Activated CD8-positive, alpha-beta memory T cell treated with anti-CD3 and anti-CD28 coated beads for 4 hours (primary cell): ENCODE results near the gene CRYGD.
"Not testable (repeated sequence)": the region's sequence is repeated elsewhere in the genome, so short reads cannot be mapped to it uniquely, and the experiment has no call there.

Experiments
- DNase-seq, 2 donors: peaks; one replicate each; pipeline ENCODE4 v3.0.0-alpha.2; 2020; ENCODE audit warnings: low read depth in 2 of 2

The CRYGD gene

GRCh38 chr2:208124013-208124715, at the start of gene CRYGD:
CRYGD (minus strand) TSS chr2:208124524; CDS start chr2:208124473, 51 bp downstream.
- not testable (repeated sequence) for DNase-seq

- no peak for DNase-seq
Measured at GRCh38 chr2:208172125-208172524, 47.8 kb upstream of the CRYGD start.

DNA sequence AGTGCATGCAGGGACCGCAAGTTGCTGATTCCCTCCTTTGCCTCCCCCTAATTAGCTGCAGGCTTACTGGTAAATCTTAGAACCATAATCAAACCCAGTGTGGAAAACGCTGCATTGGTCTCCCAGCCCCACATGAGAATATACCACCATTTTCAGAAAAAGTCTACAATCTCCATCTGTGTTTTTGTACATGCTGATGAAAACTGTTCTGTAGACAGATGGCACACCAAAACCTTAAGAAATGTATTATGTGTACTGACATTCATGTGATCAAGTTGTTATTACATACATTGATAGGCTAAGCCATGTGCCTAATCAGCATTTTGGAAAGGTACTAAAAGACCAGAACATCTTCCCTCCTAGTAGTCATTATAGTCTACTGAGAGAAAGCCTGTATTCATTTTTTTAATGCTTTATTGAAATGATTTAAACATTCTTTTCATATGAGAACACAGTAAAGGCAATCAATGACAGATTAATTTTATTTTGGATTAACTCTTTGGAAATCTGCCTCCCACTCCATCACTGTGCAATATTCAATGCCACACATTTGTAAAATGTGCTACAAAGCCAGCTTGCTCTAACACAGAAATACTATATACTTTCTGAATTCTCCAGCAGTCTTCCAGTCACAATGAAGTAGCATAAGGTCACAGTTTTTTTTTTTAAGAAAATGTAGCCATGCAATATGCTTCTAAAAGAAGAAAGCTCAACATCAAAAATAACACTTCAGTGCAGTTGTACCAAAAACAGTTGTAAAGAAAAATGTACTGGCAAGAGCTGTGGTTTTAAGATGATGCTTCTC, 40.8 kb upstream of the CRYGD start:
- DNase-seq: no peak

- no peak for DNase-seq
Measured at GRCh38 chr2:208163489-208163888, 39.2 kb upstream of the CRYGD start, which contains the start of gene CRYGA. CRYGA (minus strand) TSS chr2:208163589; CDS start chr2:208163556, 33 bp downstream.

DNA sequence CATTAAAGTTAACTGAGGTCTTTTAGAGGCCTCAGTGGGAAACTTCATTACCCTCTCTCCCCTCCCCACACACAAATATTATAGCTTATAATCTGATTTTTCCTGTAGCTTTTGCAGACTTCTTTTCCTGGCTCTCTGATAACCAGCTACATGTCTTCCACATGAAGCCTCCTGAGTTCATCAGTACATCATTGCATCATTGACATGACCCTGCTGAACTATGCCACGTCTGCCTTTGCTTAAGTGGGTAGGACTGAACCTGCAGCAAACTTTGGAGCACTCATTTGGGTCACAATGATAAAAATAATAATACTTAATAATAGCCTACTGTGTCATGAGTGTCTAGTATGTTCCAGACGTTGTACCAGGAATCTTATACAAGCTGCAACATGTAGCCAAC, 32.1 kb upstream of the CRYGD start:
- DNase-seq: no peak

- no peak for DNase-seq
Measured at GRCh38 chr2:208153156-208153555, 28.8 kb upstream of the CRYGD start.

DNA sequence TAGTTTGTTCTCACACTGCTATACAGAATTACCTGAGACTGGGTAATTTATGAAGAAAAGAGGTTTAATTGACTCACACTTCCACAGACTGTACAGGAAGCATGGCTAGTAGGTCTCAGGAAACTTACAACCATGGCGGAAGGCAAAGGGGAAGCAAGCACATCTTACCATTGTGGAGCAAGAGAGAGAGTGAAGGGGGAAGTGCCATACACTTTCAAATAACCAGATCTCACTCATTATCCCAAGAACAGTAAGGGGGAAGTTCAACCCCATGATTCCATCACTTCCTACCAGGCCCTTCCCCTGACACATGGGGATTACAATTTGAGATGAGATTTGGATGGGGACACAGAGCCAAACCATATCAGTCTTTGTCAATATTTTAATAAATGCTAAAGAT, 26.6 kb upstream of the CRYGD start:
- no peak for DNase-seq

DNA sequence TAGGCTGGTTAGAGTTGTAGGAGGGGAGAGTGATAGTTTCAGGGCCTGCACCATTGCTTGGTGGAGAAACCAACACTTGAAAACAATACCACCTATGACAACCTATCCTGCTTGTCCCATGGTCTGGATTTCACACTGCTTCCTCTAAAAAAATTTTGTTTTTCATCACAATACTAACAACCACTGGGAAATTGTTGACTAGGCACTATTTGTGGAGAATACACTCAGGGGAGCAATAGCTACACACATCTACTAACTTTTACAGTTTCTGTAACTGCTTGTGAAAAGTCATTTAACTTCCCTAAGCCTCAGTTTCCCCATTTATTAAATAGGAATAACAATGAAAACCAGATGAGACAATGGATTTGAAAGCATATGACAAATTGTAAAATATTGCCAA, 25.8 kb upstream of the CRYGD start:
- DNase-seq: no peak

- no peak for DNase-seq
Measured at GRCh38 chr2:208148803-208149202, 24.5 kb upstream of the CRYGD start.

DNA sequence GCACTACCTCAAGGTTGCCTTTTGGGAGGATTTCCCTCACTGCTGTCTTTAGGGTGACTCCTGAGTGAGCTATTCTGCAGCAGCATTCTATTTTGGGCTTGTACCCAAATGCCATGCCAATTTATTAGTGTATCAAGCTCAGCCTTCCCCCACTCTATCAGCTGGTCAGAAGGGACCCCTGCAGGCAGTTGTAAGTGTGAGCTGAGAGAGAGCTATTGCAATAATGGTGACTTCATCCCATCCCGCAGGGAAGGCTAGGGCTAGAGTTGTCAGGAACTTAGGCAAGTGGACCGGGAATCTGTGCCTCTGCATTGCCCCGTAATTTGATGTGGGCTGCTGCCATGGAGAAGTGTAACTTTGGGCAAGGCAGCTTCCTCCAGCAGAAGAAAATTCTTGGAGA, 23.4 kb upstream of the CRYGD start:
- no peak for DNase-seq

DNA sequence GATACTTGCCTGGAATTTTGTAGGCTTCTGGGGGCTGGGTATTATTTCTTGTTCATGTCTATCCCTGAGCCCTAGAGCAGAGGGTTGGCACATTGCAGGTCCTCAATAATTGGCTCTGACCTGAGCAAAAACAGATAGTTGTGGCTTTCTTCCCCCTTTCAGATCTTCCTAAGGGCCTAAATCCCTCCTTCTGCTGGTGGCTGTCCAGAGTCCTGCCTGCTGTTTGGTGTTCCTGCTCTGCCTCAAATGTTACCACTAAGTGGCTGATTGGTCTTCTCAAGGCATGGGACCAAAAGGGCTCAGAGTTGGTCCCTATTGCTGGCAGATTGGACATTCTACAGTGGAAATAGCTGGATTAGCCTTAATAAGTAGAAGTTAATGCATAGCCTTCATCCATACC, 22.7 kb upstream of the CRYGD start:
- no peak for DNase-seq

- DNase-seq: no peak
Measured at GRCh38 chr2:208146006-208146405, 21.7 kb upstream of the CRYGD start, which contains the start of gene CRYGB. CRYGB (minus strand) TSS chr2:208146158; CDS start chr2:208146120, 38 bp downstream.

GRCh38 chr2:208142925-208143799, 18.8 kb upstream of the CRYGD start:
- no peak for DNase-seq

DNA sequence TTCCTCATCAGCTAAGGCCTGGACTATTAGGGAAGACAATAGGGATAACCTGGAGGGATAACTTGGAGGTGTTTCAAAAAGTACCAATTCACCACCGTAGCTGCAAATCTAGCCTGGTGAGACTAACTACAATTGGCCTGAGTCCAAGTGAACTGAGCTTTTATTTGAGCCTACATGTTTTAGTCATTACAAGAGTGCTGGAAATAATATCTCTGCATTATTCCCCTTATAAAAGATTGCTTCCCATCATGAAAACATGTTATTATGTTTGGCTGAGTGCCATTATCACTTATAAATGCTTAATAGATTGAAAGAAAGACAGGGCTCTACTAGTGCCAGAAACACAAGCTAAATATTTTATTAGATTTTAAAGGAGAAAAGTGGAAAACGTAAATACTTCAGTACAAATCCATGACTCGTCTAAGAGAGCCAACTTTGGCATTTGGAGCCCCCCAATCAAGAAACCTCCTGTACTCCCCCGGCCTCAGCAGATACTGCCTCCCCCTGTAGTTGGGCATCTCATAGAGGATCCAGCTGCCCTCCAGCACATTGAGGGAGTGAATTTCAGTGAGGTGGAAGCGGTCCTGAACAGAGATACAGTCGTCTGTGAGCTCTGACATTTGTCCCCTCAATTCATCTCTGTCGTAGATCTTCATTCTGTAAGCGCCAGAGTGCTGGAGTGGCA, 18.1 kb upstream of the CRYGD start:
- DNase-seq: no peak

- no peak for DNase-seq
Measured at GRCh38 chr2:208139447-208139846, 15.1 kb upstream of the CRYGD start.

GRCh38 chr2:208138334-208138733, 14.0 kb upstream of the CRYGD start:
- not testable (repeated sequence) for DNase-seq

DNA sequence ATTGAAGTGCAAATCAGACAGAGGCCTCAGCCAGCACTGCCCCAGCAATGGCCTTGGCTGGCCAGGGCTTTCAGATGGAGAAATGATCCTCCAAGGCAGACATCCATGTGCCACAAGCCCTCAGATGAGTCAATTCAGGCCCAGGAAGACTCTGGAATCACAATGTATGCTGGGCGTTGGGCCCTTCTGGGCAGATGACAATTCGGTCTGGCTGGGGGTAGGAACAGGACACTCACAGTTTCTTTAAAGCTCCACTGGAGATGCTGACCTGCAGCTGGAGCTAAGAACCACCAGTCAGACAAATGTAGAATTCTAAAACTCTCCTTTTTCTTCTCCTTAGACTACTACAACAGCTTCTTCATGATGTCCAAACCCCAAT, 12.4 kb upstream of the CRYGD start:
- DNase-seq: no peak

- no peak for DNase-seq
Measured at GRCh38 chr2:208135794-208136715, 11.7 kb upstream of the CRYGD start.

DNA sequence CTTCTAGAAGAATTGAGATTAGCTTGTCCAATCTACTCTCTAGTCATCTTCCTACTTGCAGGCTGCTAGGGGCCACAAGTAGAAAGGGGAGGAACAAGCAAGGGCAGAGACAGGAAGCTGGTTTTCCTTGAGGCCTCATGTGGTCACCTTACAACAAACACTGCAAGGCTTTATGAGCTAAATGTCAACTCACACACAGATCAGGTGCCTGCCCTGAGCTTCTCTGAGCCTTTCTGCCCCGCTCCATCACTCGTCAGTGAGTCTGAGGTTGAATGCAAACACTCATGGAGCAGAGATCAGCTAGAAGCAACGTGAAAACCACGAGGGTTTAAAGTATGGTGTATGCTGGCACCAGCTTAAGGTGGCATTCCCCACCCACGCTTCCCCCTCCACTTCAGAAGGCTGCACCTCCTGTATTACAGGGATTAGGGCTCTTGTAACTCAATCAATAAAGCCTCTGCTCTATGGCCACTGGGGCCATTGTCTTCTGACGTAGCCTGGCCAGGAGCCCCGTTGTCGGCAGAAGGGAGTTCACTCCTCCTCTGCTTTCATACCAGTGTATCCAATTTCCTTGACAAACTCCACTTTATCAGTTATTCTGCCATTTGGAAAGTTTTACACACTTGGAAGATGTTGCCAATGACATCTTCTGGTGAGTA, 10.7 kb upstream of the CRYGD start:
- no peak for DNase-seq

DNA sequence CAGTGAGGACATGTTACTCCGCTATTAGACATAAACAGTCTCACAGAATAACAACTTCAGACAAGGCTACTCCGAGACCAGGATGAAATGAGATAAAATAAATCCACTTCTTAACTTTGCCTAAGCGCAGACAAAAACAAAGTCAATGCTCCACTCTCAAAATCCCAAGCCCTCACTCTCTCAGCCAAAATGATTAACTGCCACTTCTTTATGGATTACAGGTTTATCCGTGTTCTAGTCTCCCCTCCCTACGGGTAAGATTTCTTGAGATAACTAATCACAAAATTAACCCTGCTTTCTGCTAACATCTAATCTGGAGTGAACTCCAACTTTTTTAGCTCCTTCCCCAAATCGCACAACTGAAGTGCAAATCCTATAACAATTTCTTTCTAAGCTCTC, 6.4 kb upstream of the CRYGD start:
- DNase-seq: no peak
